G401 (cell line): ENCODE data around the gene NFIX. TPM values are rescaled to one million over a fixed set of nuclear protein-coding genes. Genes with fewer than 3 reads are reported as not detected.

Experiments
- DNase-seq: peaks from one replicate; pipeline ENCODE4 v3.0.0-alpha.2; 2015; ENCODE audit warnings: low spot score
- in situ Hi-C: cut with HindIII; loops from 2 replicates; pipeline ENCODE4 v1.10.0; 2016; ENCODE audit warnings: low sequenced_read_pairs, mixed read lengths
- total RNA-seq: library from RNA; depleted of rRNA; stranded (reverse); fragments of >200 nt; shearing (Covaris generic); gene quantifications from 2 replicates; pipeline ENCODE4 v1.2.3, GENCODE V29; 2014

The NFIX gene
- total RNA-seq, 1 experiment from 2014 or later: 3.6 TPM

DNA sequence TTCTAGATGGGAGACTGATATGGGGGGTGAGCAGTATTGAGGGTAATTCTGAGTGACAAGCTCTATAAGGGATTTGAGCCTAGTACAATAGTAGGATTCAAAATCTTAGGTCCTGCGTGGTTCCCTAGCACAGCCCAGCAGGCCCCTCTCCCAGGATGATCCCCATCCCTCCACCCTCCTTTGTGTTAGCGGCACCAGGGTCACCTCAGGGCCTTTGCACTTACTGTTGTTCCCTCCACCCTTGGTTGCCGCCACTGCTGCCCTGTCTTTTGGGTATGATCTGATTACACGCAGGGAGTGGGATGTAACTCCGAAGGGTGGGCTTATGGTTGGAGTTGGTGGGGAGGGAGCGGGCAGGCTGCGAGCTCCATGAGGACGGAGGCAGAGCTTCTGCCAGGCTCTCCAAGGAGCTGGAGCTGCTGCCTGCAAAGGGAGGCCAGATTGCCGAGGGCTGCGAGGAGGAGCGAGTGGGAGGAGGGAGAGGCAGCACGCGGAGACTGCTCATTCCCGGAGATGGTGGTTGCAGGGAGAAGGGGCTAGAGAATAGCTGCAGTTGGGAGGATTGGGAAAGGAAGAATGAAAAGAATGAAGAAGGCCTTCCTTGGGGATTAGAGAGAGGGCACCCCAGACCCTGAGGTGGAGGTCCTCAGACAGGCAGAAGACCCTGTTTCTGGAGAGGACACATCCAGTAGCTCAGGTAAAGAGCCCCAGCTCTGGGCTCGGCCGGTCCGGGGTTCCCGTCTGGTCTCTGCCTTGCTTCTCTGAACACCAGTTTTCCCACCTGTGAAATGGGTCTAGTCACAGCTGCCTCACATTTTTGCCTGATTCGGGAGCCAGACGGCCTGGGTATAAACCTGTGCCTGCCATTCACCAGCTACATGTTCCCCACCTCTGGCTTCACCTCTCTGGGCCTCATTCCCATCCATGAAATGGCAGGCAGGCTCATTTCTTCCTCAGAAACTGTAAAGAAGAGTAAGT, 128.0 kb downstream of the NFIX start:
- in situ Hi-C loops: no loop called here
- no peak for DNase-seq

GRCh38 chr19:13127051-13127450, 131.8 kb downstream of the NFIX start:
- in situ Hi-C loops: no loop called here
- peak; percentile 54 for DNase-seq

- in situ Hi-C loops: no loop called here
- no peak for DNase-seq
Measured at GRCh38 chr19:13127811-13128575, 132.7 kb downstream of the NFIX start.

GRCh38 chr19:13128583-13128982, 133.3 kb downstream of the NFIX start:
- no peak for DNase-seq
- in situ Hi-C loops: no loop called here

- DNase-seq: no peak
- in situ Hi-C loops: no loop called here
Measured at GRCh38 chr19:13129384-13129783, 134.1 kb downstream of the NFIX start.

DNA sequence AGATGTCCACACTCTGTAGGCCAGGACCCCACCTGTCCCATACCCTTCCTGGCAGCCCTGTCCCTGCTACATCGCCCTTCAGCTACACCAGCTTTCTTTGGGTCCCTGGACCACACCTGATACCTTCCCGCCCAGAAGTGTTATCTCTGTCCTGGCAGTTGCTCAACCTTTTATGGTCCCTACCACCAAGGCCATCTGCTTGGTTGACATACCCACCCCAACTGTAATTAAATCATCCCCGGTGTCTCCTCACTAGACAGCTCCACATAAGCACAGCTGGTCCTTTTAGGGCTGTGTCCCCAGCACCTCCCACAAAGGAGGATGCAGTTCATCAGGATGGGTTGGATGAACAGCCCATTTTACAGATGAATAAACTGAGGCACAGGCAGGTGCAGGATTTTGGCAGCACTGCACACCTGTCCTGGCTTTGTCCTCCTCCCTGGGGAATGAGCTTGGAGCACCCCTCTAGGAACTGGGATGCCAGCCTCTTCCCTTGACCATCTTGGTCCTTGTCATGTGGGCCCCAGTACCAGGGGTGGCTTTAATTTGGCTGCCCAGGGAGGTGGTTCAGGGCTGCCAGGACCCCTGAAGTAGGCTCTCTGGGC, 135.7 kb downstream of the NFIX start:
- in situ Hi-C loops: no loop called here
- DNase-seq: no peak

DNA sequence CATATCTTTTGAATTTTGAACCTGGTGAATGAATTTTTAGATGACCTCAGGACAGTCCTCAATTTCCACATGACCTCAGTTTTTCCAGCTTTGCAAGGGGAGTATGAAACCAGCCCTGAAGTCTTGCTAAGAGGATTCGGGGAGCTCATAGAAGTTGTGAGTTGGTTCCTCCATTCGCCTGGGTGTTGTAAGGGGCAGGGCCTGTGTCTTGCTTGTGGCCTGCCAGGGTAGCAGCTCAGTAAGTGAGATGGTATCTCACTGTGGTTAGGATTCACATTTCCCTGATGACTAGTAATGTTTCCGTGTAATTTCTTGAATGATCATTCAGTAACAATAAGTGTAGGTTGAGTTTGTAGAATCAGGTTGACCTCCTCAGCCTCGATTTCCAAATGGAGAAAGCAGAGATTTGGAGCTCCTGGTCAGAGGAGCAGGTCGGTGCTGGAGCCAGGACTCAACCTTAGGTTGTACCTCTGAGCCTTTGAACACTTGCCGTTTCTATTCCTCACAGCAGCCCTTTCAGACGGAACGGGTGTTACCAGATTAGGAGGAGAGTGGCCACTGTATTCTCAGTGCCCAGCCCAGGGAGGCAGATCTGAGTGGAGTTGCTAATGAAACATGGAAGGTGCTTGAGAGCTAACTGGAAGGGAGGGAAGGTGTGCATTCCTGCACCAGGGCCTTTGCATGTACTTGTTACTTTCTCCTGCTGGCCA, 137.4 kb downstream of the NFIX start:
- no peak for DNase-seq
- in situ Hi-C loops: no loop called here

DNA sequence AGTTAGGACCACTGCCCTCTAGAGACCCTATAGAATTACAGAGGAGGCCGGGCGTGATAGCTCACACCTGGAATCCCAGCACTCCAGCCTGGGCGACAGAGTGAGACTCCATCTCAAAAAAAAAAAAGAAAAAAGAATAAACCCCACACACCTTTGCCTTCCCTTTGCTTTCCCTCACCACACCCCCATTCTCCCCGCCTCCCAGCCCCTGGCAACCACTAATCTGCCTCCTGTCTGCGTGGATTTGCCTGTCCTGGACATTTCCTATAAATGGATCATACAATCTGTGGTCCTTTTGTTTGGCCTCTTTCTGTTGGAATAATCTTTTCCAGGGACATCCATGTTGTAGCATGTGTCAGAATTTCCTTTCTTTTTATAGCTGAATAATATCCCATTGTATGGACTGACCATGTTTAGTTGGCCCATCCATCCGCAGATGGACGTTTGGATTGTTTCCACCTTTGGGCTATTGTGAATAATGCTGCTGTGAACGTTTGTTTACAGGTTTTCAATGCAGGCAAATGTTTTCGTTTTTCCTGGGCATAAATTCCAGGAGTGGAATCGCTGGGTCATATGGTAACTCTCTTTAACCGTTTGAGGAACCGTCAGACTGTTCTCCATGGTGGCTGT, 138.1 kb downstream of the NFIX start:
- DNase-seq: no peak
- in situ Hi-C loops: no loop called here

DNA sequence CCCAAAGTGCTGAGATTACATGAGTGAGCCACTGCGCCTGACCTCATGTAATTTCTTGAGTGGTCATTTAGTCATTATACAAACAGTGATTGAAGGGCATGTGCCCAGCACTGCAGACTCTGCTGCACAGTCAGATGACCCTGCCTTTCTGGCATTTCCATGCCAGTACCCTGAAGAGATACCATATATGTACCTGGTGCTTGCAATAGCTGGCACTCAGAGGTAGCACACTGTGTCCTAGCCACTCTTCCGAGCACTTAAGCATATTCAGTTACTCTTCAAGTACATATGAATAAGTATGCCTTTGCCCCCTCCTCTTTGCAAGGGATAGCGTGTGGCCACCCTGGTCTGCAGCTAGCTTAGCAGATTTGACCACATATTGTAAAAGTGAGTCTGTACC, 139.4 kb downstream of the NFIX start:
- peak; percentile 36 for DNase-seq
- in situ Hi-C loops: no loop called here

GRCh38 chr19:13135068-13136062, 140.1 kb downstream of the NFIX start:
- peak; percentile 53 for DNase-seq
- in situ Hi-C loops: no loop called here

- in situ Hi-C loops: no loop called here
Measured at GRCh38 chr19:13137290-13137794, 142.1 kb downstream of the NFIX start.

DNA sequence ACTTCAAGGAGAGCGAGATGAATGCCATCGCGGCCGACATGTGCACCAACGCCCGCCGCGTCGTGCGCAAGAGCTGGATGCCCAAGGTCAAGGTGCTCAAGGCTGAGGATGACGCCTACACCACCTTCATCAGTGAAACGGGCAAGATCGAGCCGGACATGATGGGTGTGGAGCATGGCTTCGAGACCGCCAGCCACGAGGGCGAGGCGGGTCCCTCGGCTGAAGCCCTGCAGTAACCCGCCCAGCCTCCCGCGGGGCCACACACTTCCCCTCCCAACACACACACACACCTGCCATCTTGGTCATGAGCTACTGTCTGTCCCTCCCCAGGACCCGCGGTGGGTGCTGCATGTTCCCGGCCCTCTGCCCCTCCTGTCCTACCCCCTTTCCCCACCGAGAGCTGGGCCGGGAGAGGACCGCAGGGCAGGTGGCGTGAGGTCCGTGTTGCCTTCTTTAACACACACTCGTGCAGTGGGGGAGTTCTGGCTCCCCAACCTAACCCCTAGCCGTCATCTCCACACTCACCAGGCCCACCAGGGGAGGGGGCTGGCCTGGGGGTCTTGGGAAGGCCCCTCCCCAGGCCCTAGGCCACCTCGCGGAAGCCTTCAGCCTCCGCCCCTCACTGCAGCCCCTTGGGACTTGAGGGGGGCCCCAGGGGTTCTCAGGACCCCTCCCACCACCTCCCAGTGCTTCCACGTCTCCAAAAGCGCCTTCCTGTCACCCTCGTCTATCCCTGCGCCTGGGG, 143.1 kb downstream of the NFIX start:
- in situ Hi-C loops: no loop called here
- no peak for DNase-seq

More at GRCh38 chr19:13137290-13137794, 142.1 kb downstream of the NFIX start:
- no peak for DNase-seq

DNA sequence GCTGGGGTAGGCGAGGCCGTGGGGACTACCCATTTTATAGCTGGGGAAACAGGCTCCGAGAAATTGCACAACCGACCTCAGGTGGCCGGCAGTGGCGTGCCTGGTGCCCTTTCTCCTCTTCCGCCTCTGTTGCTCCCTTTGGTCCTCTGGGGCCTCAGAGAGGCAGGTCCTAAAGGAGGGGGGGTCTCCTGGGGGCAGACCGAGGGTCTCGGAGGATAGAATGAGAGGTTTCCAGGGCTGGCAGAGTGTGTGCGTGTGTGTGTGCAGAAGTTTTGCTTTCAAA, 143.6 kb downstream of the NFIX start:
- DNase-seq: no peak
- in situ Hi-C loops: no loop called here

GRCh38 chr19:13139633-13140311, 144.5 kb downstream of the NFIX start:
- in situ Hi-C loops: no loop called here
- no peak for DNase-seq

DNA sequence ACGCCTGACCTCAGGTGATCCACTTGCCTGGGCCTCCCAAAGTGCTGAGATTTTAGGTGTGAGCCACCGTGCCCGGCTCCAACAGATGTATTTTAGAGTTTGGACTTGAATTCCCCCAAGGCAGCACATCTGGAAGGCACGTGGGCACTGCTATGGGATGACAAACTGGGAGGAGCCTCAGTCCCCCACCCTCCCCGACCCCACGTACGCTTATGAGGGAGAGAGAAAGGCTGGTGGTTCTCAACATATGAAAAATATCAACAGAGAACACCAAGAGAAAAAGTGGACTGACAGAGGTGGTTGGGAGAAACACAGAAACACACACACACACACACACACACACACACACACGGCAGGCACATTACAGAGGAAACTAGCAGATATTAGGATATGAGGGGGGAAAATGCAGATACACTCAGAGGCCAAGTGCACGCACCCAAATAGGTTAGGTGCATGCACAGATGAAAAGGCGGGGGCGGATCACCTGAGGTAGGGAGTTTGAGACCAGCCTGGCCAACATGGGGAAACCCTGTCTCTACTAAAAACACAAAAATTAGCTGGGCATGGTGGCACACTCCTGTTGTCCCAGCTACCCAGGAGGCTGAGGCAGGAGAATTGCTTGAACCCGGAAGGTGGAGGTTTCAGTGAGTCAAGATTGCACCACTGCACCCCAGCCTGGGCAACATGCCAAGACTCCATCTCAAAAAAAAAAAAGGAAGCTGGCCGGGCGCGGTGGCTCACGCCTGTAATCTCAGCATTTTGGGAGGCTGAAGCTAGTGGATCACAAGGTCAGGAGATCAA, 151.7 kb downstream of the NFIX start:
- no peak for DNase-seq
- in situ Hi-C loops: no loop called here
